HepG2 (cell line): ENCODE results near the gene ZCCHC4. TPM values are rescaled to one million over a fixed set of nuclear protein-coding genes. Genes with fewer than 3 reads are reported as not detected.

Source experiments
- ATAC-seq: fragments of 200-7000 bp; cut with Tn5 transposase; 3 replicates; pipeline ENCODE4 v1.9.1; 2020; ENCODE audit warnings: mild to moderate bottlenecking, moderate library complexity
- BruUV-seq: library from RNA; stranded (reverse); fragments of 400-500 nt; replicated peaks from 2 replicates; lab custom pipeline; 2021; lab: Mats Ljungman, UMichigan
- CTCF ChIA-PET: fragments of 300-600 bp; formaldehyde crosslinking; extraction: SDS; loops from one replicate; lab custom pipeline; 2021; ENCODE audit warnings: low total read pairs, inconsistent platforms, low intra/inter-chr PET ratio; lab: Yijun Ruan, JAX
- POLR2A ChIA-PET: fragments of 350-600 bp; sonication (Branson Sonifier 250); formaldehyde crosslinking; loops from one replicate; lab custom pipeline; 2020; ENCODE audit warnings: antibody characterized with exemption, inconsistent platforms; lab: Yijun Ruan, JAX
- DNase-seq: peaks from one replicate; pipeline ENCODE4 v3.0.0-alpha.2; 2015; ENCODE audit warnings: low spot score
- FAIRE-seq: peaks from 3 replicates; lab custom pipeline; 2011; peaks lifted over from hg19 to GRCh38; lab: Jason Lieb, UNC
- H2AFZ ChIP-seq: one replicate; pipeline ENCODE4 v1.6.1; 2011; ENCODE audit warnings: low read length, inconsistent platforms
- H3K27ac ChIP-seq: fragments of 300-600 bp; 3 replicates; pipeline ENCODE4 v1.8.0; 2011; ENCODE audit warnings: mixed run types, mild to moderate bottlenecking, mixed read lengths, low read length, inconsistent platforms; ENCODE audit not compliant: insufficient read depth; ENCODE audit errors: extremely low read length
- H3K27me3 ChIP-seq, 2 experiments: fragments of 200-600 bp in 1 of 2; 2 replicates in 1 of 2; 3 replicates in 1 of 2; pipeline versions ENCODE4 v1.6.0 to v1.8.0; 2011; ENCODE audit warnings: low read length in 2 of 2, mild to moderate bottlenecking in 2 of 2, moderate library complexity in 2 of 2, inconsistent platforms in 1 of 2; ENCODE audit not compliant: insufficient read depth in 2 of 2, control insufficient read depth in 1 of 2
- H3K36me3 ChIP-seq, 2 experiments: fragments of 200-600 bp in 1 of 2; replicated peaks in 1 of 2; 2 replicates in 1 of 2; 3 replicates in 1 of 2; pipeline versions ENCODE4 v1.5.1 to v1.8.0; 2011; ENCODE audit warnings: low read length in 2 of 2, inconsistent platforms in 1 of 2; ENCODE audit not compliant: insufficient read depth in 2 of 2, control insufficient read depth in 1 of 2
- H3K4me1 ChIP-seq: 2 replicates; pipeline ENCODE4 v1.5.1; 2012; ENCODE audit warnings: low read length, inconsistent platforms; ENCODE audit not compliant: insufficient read depth
- H3K4me2 ChIP-seq: 2 replicates; pipeline ENCODE4 v1.6.0; 2011; ENCODE audit warnings: low read depth, low read length, inconsistent platforms
- H3K4me3 ChIP-seq, 3 experiments: fragments of 200-600 bp in 1 of 3; sonication (generic), shearing (Covaris generic) in 1 of 3; replicated peaks in 1 of 3; 2 replicates each; pipeline ENCODE4 v1.5.1; 2011 to 2016; ENCODE audit warnings: low read length in 3 of 3, inconsistent platforms in 2 of 3, low read depth in 2 of 3, mild to moderate bottlenecking in 2 of 3, control low read depth in 1 of 3, mixed read lengths in 1 of 3; ENCODE audit not compliant: insufficient read depth in 1 of 3
- H3K79me2 ChIP-seq: one replicate; pipeline ENCODE4 v1.6.1; 2011; ENCODE audit warnings: low read length, inconsistent platforms; ENCODE audit not compliant: insufficient read depth
- H3K9ac ChIP-seq: 2 replicates; pipeline ENCODE4 v1.6.0; 2011; ENCODE audit warnings: mild to moderate bottlenecking, low read depth, low read length, inconsistent platforms; ENCODE audit not compliant: insufficient read depth
- H3K9me3 ChIP-seq: 2 replicates; pipeline ENCODE4 v1.5.1; 2012; ENCODE audit warnings: mild to moderate bottlenecking, low read length
- H4K20me1 ChIP-seq: 2 replicates; pipeline ENCODE4 v1.6.0; 2011; ENCODE audit warnings: inconsistent platforms, mild to moderate bottlenecking, low read length, moderate library complexity; ENCODE audit not compliant: insufficient read depth
- ARID5B ChIP-seq: IDR thresholded peaks from 2 replicates; pipeline ENCODE4 v1.4.0; 2020; ENCODE audit warnings: mild to moderate bottlenecking, missing genetic modification reagents
- FOSL1 ChIP-seq: sonication (generic); formaldehyde crosslinking; IDR thresholded peaks from 2 replicates; pipeline ENCODE4 v1.9.0; 2021; ENCODE audit warnings: missing genetic modification reagents, borderline replicate concordance
- ISL2 ChIP-seq: sonication (generic); formaldehyde crosslinking; IDR thresholded peaks from 2 replicates; pipeline ENCODE4 v1.5.0; 2020; ENCODE audit warnings: missing genetic modification reagents
- MAFF ChIP-seq: IDR thresholded peaks from 2 replicates; pipeline ENCODE4 v1.6.1; 2011; ENCODE audit warnings: low read depth, low read length, improper control_type of control experiment
- MAFK ChIP-seq, 2 experiments: IDR thresholded peaks in 1 of 2; conservative IDR thresholded peaks in 1 of 2; 2 replicates each; pipeline ENCODE4 v1.6.1; 2011; ENCODE audit warnings: improper control_type of control experiment in 2 of 2, low read length in 2 of 2
- RAD51 ChIP-seq: fragments of 450-650 bp; IDR thresholded peaks from 2 replicates; pipeline ENCODE4 v1.6.1; 2016; ENCODE audit warnings: borderline replicate concordance
- ZNF563 ChIP-seq: sonication (generic); formaldehyde crosslinking; IDR thresholded peaks from 2 replicates; pipeline ENCODE4 v1.8.0; 2022; ENCODE audit warnings: mild to moderate bottlenecking, moderate library complexity, missing genetic modification reagents
- ZNF670 ChIP-seq: sonication (generic); formaldehyde crosslinking; IDR thresholded peaks from 2 replicates; pipeline ENCODE4 v1.8.0; 2022; ENCODE audit warnings: mild to moderate bottlenecking, missing genetic modification reagents, borderline replicate concordance
- WGBS: methylation state at CpG from one replicate; pipeline ENCODE4 v1.1.6; 2017; ENCODE audit warnings: low lambda C conversion rate; 5-methylcytosine and 5-hydroxymethylcytosine counted together
- in situ Hi-C: cut with HindIII; loops from 2 replicates; pipeline ENCODE4 v1.10.0; 2017; ENCODE audit warnings: low pct_unique_long_range_greater_than_20kb; ENCODE audit not compliant: extremely low pct_ligation_motif_present
- intact Hi-C: fragments of 100-400 bp; cut with micrococcal nuclease; formaldehyde crosslinking; loops from one replicate; pipeline ENCODE4 v1.10.0; 2022; ENCODE audit not compliant: unreplicated experiment
- polyA plus RNA-seq, 8 experiments: library from polyadenylated mRNA; depleted of rRNA in 3 of 8; stranded (reverse) in 7 of 8; unstranded in 1 of 8; fragments of >200 nt; fragmentation: Illumina TruSeq in 4 of 8; extraction: Trizol in 4 of 8; gene quantifications; 2 replicates each; pipeline versions ENCODE4 v1.2.1 to v1.2.3, GENCODE V29; 2011 to 2016; ENCODE audit warnings: low read depth in 4 of 8, missing spikeins in 1 of 8, mixed read lengths in 1 of 8; ENCODE audit not compliant: insufficient read depth in 1 of 8
- total RNA-seq, 5 experiments: library from RNA; depleted of rRNA; stranded (reverse); fragments of >200 nt; fragmentation: Illumina TruSeq; extraction: Trizol; gene quantifications; 2 replicates each; pipeline ENCODE4 v1.2.3, GENCODE V29; 2016; ENCODE audit warnings: low read depth in 1 of 5

The ZCCHC4 gene
- total and polyA plus RNA-seq, 2 of the 13 experiments (the other 11 are each of a cell fraction or from before 2014, with no cell fraction given), result 13.2 to 15.0 TPM

- H3K36me3 ChIP-seq, result peaks cover 2 to 17% of the 10 kb centered on the region in 2 experiments; a peak in 2 of 5 replicates
- H3K4me2 ChIP-seq, result 0 out of 2 replicates have a peak overlapping the region, but pooled peaks have one; percentile 36
- no peaks in the 10 kb centered on the region for H3K9me3 ChIP-seq
- H3K27me3 ChIP-seq, result no peaks in the 10 kb centered on the region
- H3K4me3 ChIP-seq, result no peak overlapping the region
- no peak for FAIRE-seq
- no peaks in the 10 kb centered on the region for H3K79me2 ChIP-seq
- no peak for DNase-seq
- CTCF ChIA-PET, result interaction anchor here (1.6 kb wide), 1 partner anchor 55 kb away, joined by 6 read pairs; the partner anchor contains the start of gene ZCCHC4
- POLR2A ChIA-PET, result interaction anchor here (1.2 to 1.3 kb wide), 2 partner anchors 9 to 55 kb away, joined by 6 to 7 read pairs; partner anchors contain the start of genes ANAPC4 and ZCCHC4
- no TSS peak for BruUV-seq
- intact Hi-C loops, result loop anchor here (1.0 to 5.0 kb wide), 4 partner anchors 55 to 388 kb away; partner anchors contain the start of genes SEPSECS and ZCCHC4
- H4K20me1 ChIP-seq, result no peaks in the 10 kb centered on the region
- peak overlapping the region; percentile 34 for H3K27ac ChIP-seq
- peak overlapping the region; percentile 19; the same call in 1 of the 2 replicates for H3K9ac ChIP-seq
- ATAC-seq, result no peak
- in situ Hi-C loops, result loop anchor here (10.0 to 25.0 kb wide), 2 partner anchors 183 to 381 kb away; no protein-coding TSS in a partner anchor
- H2AFZ ChIP-seq, result no peak overlapping the region
- TF ChIP-seq MAFK (conservative IDR thresholded peaks at IDR 0.05 in 1 of 2, IDR thresholded peaks at IDR 0.05 in 1 of 2; ENCODE audit: low read length in 2 of 2) (peak; percentile 91 to 94), ZNF563 (no peak), MAFF (peak; percentile 92)
- H3K4me1 ChIP-seq, result peaks cover 31% of the 10 kb centered on the region
Observed at GRCh38 chr4:25367877-25368276, 55.3 kb downstream of the ZCCHC4 start.

- FAIRE-seq, result peak; percentile 60
- in situ Hi-C loops, result loop anchor here (10.0 to 25.0 kb wide), 2 partner anchors 184 to 381 kb away; no protein-coding TSS in a partner anchor
- TF ChIP-seq ISL2 (peak; percentile 54; the same call in 1 of the 2 replicates), FOSL1 (CRISPR knock-in tag) (no peak), RAD51 (no peak), ARID5B (peak; percentile 41; the same call in 1 of the 2 replicates), ZNF670 (CRISPR knock-in tag) (no peak)
Observed at GRCh38 chr4:25368315-25368714, 55.7 kb downstream of the ZCCHC4 start.

More at GRCh38 chr4:25368315-25368714, 55.7 kb downstream of the ZCCHC4 start:
- Histone ChIP-seq H3K4me1 (peaks cover 36% of the 10 kb centered on the region), H3K36me3 (peaks cover 2 to 12% of the 10 kb centered on the region in 2 experiments; a peak in 2 of 5 replicates), H2AFZ (no peak overlapping the region), H3K27me3 (no peaks in the 10 kb centered on the region), H4K20me1 (no peaks in the 10 kb centered on the region), H3K4me3 (no peak overlapping the region), H3K27ac (peak overlapping the region; percentile 34), H3K9me3 (no peaks in the 10 kb centered on the region), H3K79me2 (no peaks in the 10 kb centered on the region), H3K4me2 (peak overlapping the region; percentile 36; the same call in 1 of the 2 replicates), H3K9ac (peak overlapping the region; percentile 19; the same call in 1 of the 2 replicates)
- DNase-seq (peak; percentile 24), ATAC-seq (peak; percentile 44; the same call in 2 of the 3 replicates)
- 29% methylated on average over 6 of the region's 6 CpGs for WGBS
- ChIA-PET CTCF (no interaction called here), POLR2A (interaction anchor here (1.2 kb wide), 1 partner anchor 8 kb away, joined by 7 read pairs; the partner anchor contains the start of gene ANAPC4)
- no TSS peak for BruUV-seq
- intact Hi-C loops, result loop anchor here (5.0 kb wide), 1 partner anchor 206 kb away; the partner anchor contains the start of gene SEPSECS
